Measurements from ENCODE around the gene CYP24A1.

The CYP24A1 gene

DNA sequence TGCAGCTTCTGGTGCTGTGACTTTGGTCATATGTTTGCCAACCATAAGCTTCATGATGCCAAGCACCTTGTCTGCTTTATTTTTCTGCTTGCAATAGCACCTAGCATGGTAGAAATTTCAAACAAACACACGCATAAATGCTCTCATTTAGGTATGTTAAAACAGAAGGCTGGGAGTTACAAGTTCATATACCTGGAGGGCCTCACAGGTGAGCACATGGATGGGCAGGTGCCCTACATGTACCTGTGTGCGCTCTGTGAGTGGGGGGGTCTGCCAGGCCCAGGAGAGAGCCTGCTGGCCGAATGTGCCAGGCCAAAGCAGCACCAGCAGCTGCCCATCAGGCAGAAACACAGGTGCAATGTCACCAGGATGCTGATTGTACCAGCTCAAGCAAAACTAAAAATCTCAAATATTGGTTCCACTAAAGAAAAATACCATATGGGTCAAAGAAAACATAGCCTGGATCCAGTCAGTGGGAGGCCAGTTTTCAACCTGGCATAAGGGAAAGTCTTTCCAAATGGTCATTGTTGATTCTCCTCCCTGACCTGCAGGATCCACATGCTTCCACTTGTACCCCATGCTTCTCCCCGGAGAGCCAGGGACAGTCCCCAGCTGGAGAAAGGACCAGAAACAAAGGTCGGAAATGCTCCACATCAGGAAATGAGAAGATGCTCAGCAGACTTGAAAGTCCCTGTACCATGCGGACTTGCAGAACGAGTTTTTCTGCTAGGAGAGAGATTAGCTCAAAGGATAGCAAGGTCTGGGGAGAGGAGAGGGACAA is 26.9 kb upstream of the CYP24A1 start:
- no peaks in the 10 kb centered on the region for H3K9me2 ChIP-seq (replicated peaks; ENCODE audit: control insufficient read depth, low read length)
- no peak overlapping the region for H3K4me2 ChIP-seq (ENCODE audit: low read length)
- no peak overlapping the region for H3K27ac ChIP-seq (ENCODE audit: low read depth, low read length)
- no peak for TF ChIP-seq EZH2phosphoT487 (IDR thresholded peaks at IDR 0.05; ENCODE audit: borderline replicate concordance, low read length)
- TF ChIP-seq, protein P1, sequence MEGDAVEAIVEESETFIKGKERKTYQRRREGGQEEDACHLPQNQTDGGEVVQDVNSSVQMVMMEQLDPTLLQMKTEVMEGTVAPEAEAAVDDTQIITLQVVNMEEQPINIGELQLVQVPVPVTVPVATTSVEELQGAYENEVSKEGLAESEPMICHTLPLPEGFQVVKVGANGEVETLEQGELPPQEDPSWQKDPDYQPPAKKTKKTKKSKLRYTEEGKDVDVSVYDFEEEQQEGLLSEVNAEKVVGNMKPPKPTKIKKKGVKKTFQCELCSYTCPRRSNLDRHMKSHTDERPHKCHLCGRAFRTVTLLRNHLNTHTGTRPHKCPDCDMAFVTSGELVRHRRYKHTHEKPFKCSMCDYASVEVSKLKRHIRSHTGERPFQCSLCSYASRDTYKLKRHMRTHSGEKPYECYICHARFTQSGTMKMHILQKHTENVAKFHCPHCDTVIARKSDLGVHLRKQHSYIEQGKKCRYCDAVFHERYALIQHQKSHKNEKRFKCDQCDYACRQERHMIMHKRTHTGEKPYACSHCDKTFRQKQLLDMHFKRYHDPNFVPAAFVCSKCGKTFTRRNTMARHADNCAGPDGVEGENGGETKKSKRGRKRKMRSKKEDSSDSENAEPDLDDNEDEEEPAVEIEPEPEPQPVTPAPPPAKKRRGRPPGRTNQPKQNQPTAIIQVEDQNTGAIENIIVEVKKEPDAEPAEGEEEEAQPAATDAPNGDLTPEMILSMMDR (IDR thresholded peaks at IDR 0.05; ENCODE audit: low read depth, low read length, poor library complexity, severe bottlenecking): no peak
- H3K79me2 ChIP-seq (ENCODE audit: control insufficient read depth, low read length): no peaks in the 10 kb centered on the region
- H3K9me3 ChIP-seq (ENCODE audit: control insufficient read depth, insufficient read depth, low read length): no peaks in the 10 kb centered on the region
- H3K4me3 ChIP-seq (ENCODE audit: low read length): no peak overlapping the region
- H3K4me1 ChIP-seq (ENCODE audit: control insufficient read depth, low read length): peaks cover 4% of the 10 kb centered on the region
- H3K36me3 ChIP-seq (ENCODE audit: control insufficient read depth, low read length): no peaks in the 10 kb centered on the region
- H3K27me3 ChIP-seq (ENCODE audit: control insufficient read depth, low read length): peaks cover 12% of the 10 kb centered on the region; the same call in 1 of the 2 replicates
- H3F3A ChIP-seq (ENCODE audit: control insufficient read depth, insufficient read depth): no peaks in the 10 kb centered on the region
- H4K20me1 ChIP-seq (ENCODE audit: control insufficient read depth, insufficient read depth, low read depth, low read length): peaks cover 3% of the 10 kb centered on the region; the same call in 1 of the 2 replicates

DNA sequence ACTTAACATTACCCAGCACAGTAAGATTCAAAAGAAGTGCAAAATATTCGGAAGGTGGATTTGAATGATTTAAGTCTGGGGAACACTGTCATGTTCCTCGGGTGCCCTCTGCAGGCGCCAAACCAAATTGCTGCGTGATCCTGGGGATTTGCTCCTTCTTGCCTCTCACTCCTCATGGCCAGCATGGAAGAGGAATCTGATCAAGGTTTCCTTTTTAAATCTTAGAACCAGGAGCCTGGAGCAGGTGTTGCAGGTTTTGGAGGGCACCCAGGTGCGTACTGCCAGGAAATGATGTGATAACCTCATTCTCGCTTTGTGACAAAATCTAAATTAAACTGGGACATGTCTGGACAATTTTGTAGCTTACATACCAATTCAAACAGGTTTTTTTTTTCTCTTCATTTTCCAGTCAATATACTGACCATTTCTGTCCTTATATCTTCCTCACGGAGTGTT is 26.0 kb upstream of the CYP24A1 start:
- Histone ChIP-seq H3K4me2 (ENCODE audit: low read length) (no peak overlapping the region), H3K4me3 (ENCODE audit: low read length) (no peak overlapping the region), H4K20me1 (ENCODE audit: control insufficient read depth, insufficient read depth, low read depth, low read length) (peaks cover 3% of the 10 kb centered on the region; the same call in 1 of the 2 replicates), H3K9me3 (ENCODE audit: control insufficient read depth, insufficient read depth, low read length) (no peaks in the 10 kb centered on the region), H3K27me3 (ENCODE audit: control insufficient read depth, low read length) (peaks cover 12% of the 10 kb centered on the region; the same call in 1 of the 2 replicates), H3F3A (ENCODE audit: control insufficient read depth, insufficient read depth) (no peaks in the 10 kb centered on the region), H3K79me2 (ENCODE audit: control insufficient read depth, low read length) (no peaks in the 10 kb centered on the region), H3K4me1 (ENCODE audit: control insufficient read depth, low read length) (peaks cover 8% of the 10 kb centered on the region), H3K9me2 (replicated peaks; ENCODE audit: control insufficient read depth, low read length) (no peaks in the 10 kb centered on the region), H3K27ac (ENCODE audit: low read depth, low read length) (no peak overlapping the region), H3K36me3 (ENCODE audit: control insufficient read depth, low read length) (no peaks in the 10 kb centered on the region)
- TF ChIP-seq, protein P1 (IDR thresholded peaks at IDR 0.05; ENCODE audit: low read depth, low read length, poor library complexity, severe bottlenecking): peak; percentile 90
- no peak for TF ChIP-seq EZH2phosphoT487 (IDR thresholded peaks at IDR 0.05; ENCODE audit: borderline replicate concordance, low read length)

DNA sequence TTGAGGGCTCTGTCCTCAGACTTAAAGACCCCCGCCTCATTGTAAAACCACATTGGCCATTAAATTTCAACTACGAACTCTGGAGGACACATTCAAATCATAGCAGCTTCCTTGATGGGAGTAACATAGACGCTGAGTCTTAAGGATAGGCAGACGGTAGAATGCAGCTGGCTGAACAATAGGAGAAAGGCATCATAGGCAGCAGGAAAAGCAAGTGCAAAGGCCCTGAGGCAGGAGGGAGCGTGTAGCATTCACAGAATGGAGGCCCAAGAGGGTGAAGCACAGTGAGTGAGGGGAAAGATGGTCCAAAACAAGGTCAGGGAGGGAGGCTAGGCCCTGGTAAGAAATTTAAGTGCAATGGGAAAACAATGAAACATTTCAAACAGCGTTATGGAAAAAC is 25.5 kb upstream of the CYP24A1 start:
- Histone ChIP-seq H4K20me1 (ENCODE audit: control insufficient read depth, insufficient read depth, low read depth, low read length) (peaks cover 3% of the 10 kb centered on the region; the same call in 1 of the 2 replicates), H3K4me1 (ENCODE audit: control insufficient read depth, low read length) (peaks cover 8% of the 10 kb centered on the region)

More for the DNA sequence above, 25.5 kb upstream of the CYP24A1 start:
- Histone ChIP-seq H3K4me3 (ENCODE audit: low read length) (no peak overlapping the region), H3K79me2 (ENCODE audit: control insufficient read depth, low read length) (no peaks in the 10 kb centered on the region), H3K4me2 (ENCODE audit: low read length) (no peak overlapping the region), H3K9me3 (ENCODE audit: control insufficient read depth, insufficient read depth, low read length) (no peaks in the 10 kb centered on the region), H3F3A (ENCODE audit: control insufficient read depth, insufficient read depth) (no peaks in the 10 kb centered on the region), H3K27me3 (ENCODE audit: control insufficient read depth, low read length) (peaks cover 9% of the 10 kb centered on the region; the same call in 1 of the 2 replicates), H3K9me2 (replicated peaks; ENCODE audit: control insufficient read depth, low read length) (no peaks in the 10 kb centered on the region), H3K27ac (ENCODE audit: low read depth, low read length) (no peak overlapping the region), H3K36me3 (ENCODE audit: control insufficient read depth, low read length) (no peaks in the 10 kb centered on the region)
- TF ChIP-seq, protein P1 (IDR thresholded peaks at IDR 0.05; ENCODE audit: low read depth, low read length, poor library complexity, severe bottlenecking): no peak
- no peak for TF ChIP-seq EZH2phosphoT487 (IDR thresholded peaks at IDR 0.05; ENCODE audit: borderline replicate concordance, low read length)
